ENCODE results near the gene RARRES2. TPM values are rescaled to one million over a fixed set of nuclear protein-coding genes. Genes with fewer than 3 reads are reported as not detected.

The RARRES2 gene
- total and polyA plus RNA-seq, 2 of the 13 experiments (the other 11 are each of a cell fraction or from before 2014, with no cell fraction given), result 134 to 172 TPM

DNA sequence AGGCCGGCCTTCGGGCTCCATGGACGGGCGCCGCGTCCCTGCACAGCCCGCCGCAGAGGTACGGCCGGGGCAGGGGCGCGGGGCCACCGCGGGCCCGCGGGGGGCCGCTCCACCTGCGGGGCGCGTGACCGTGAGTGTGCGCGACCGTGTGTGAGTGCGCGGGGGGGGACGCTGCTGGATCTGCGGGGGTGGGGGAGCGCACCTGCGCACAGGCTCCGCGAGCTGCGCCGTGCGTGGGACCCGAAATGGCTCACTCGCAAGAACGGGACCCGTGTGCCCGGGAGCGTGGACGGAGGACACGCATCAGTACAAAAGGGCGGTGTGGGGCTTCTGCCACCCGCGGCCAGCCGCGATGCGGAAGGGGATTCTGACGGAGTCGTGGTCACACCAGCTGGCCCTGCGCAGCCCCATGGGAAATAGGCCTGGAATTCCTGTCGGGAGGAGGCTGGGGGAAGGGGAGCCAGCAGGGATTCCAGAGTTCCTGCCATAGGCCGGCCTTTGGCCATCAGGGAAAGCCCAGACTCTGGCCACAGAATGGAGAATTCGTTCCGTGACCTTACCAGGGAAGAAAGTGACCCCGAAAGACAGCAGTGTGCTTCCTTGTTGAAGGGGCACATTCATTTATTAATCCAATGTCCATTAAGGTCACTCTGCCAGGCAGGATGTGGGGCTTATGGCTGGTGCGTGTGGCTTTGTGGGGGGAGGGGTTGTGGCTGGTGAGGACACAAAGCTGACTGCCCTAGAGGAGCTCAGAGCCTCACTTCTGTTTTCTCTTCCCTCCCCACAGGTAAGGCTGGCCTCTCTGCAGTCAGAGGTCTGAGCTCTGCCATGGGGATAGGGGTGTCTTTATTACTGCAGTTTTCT, 27.7 kb upstream of the RARRES2 start (continued):
- TF ChIP-seq ZNF280D (CRISPR knock-in tag; IDR thresholded peaks at IDR 0.05) (peak; percentile 67; the same call in 1 of the 2 replicates), ZFP36L2 (CRISPR knock-in tag; IDR thresholded peaks at IDR 0.05) (no peak), MEIS1 (CRISPR knock-in tag; IDR thresholded peaks at IDR 0.05; ENCODE audit: borderline replicate concordance) (no peak), AGO2 (optimal IDR thresholded peaks at IDR 0.05; ENCODE audit: low read depth, low read length) (peak; percentile 14), ERF (CRISPR knock-in tag; IDR thresholded peaks at IDR 0.05) (no peak; the same call in 1 of the 2 replicates), ZNF335 (CRISPR knock-in tag; IDR thresholded peaks at IDR 0.05) (no peak), ZNF83 (CRISPR knock-in tag; IDR thresholded peaks at IDR 0.05; ENCODE audit: borderline replicate concordance) (no peak), ZNF773 (CRISPR knock-in tag; IDR thresholded peaks at IDR 0.05; ENCODE audit: borderline replicate concordance) (no peak), BCL6 (CRISPR knock-in tag; IDR thresholded peaks at IDR 0.05) (no peak; the same call in 1 of the 2 replicates), ZBTB21 (CRISPR knock-in tag; IDR thresholded peaks at IDR 0.05) (no peak), TARDBP (CRISPR knock-in tag; IDR thresholded peaks at IDR 0.05) (no peak), CEBPB (IDR thresholded peaks at IDR 0.05; ENCODE audit: borderline replicate concordance, low read depth, low read length) (no peak), ZNF790 (CRISPR knock-in tag; IDR thresholded peaks at IDR 0.05; ENCODE audit: borderline replicate concordance) (no peak), KLF16 (CRISPR knock-in tag; IDR thresholded peaks at IDR 0.05) (no peak), DPF2 (CRISPR knock-in tag; IDR thresholded peaks at IDR 0.05; ENCODE audit: borderline replicate concordance, low read depth) (no peak), CENPT (CRISPR knock-in tag; IDR thresholded peaks at IDR 0.05; ENCODE audit: low read depth) (no peak)
- TF ChIP-seq, protein P1, sequence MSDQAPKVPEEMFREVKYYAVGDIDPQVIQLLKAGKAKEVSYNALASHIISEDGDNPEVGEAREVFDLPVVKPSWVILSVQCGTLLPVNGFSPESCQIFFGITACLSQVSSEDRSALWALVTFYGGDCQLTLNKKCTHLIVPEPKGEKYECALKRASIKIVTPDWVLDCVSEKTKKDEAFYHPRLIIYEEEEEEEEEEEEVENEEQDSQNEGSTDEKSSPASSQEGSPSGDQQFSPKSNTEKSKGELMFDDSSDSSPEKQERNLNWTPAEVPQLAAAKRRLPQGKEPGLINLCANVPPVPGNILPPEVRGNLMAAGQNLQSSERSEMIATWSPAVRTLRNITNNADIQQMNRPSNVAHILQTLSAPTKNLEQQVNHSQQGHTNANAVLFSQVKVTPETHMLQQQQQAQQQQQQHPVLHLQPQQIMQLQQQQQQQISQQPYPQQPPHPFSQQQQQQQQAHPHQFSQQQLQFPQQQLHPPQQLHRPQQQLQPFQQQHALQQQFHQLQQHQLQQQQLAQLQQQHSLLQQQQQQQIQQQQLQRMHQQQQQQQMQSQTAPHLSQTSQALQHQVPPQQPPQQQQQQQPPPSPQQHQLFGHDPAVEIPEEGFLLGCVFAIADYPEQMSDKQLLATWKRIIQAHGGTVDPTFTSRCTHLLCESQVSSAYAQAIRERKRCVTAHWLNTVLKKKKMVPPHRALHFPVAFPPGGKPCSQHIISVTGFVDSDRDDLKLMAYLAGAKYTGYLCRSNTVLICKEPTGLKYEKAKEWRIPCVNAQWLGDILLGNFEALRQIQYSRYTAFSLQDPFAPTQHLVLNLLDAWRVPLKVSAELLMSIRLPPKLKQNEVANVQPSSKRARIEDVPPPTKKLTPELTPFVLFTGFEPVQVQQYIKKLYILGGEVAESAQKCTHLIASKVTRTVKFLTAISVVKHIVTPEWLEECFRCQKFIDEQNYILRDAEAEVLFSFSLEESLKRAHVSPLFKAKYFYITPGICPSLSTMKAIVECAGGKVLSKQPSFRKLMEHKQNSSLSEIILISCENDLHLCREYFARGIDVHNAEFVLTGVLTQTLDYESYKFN (CRISPR knock-in tag; conservative IDR thresholded peaks at IDR 0.05), result no peak; the same call in 1 of the 2 replicates
- TF ChIP-seq, protein P2, sequence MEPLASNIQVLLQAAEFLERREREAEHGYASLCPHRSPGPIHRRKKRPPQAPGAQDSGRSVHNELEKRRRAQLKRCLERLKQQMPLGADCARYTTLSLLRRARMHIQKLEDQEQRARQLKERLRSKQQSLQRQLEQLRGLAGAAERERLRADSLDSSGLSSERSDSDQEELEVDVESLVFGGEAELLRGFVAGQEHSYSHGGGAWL (CRISPR knock-in tag; IDR thresholded peaks at IDR 0.05), result peak; percentile 5

All from HepG2 (cell line).